AG10803 (cell line): Measurements from ENCODE around the gene PDIA2.

ENCODE experiments used
- DNase-seq: peaks from one replicate; pipeline ENCODE4 v3.0.0; 2010; ENCODE audit warnings: low read depth
- H3K4me3 ChIP-seq: 2 replicates; pipeline ENCODE4 v1.5.1; 2011; ENCODE audit warnings: mild to moderate bottlenecking, low read length, control low read depth
- TF ChIP-seq, protein P1 (sequence below): conservative IDR thresholded peaks from 2 replicates; pipeline ENCODE4 v1.5.1; 2011; ENCODE audit warnings: mild to moderate bottlenecking, low read length, control low read depth, inconsistent platforms

PDIA2 gene

DNA sequence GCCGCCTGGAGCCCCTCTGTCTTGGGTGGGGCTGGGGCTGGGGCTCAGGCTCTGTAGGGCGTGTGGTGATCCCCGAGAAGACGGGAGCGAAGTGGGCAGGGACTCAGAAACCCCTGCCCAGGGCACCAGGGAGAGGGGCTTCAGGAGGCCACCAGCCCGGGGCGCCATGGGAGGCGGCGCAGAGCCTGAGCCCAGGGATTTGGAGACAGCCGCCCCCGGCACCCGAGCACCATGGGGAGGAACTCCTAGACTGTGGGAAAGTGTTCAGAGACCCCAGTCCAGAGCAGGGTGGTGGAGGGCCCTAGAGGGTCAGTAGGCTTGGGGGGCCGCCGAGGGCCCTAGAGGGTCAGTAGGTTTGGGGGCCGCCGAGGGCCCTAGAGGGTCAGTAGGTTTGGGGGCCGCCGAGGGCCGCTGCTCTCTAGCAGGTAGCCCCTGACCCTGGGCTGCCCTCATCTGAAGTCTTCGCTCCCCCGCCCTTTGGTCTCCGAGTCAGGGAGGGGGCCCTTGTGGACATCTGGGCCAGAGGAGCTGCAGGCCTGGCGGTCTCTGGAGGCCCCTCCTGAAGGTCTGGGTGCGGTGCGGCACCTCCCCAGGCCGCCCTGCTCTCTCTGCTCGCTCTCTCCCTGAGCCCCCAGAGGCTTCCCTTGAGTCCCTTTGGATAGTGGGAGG is 1.8 kb upstream of the PDIA2 start:
- no peak overlapping the region for H3K4me3 ChIP-seq
- DNase-seq: no peak
- TF ChIP-seq, protein P1, sequence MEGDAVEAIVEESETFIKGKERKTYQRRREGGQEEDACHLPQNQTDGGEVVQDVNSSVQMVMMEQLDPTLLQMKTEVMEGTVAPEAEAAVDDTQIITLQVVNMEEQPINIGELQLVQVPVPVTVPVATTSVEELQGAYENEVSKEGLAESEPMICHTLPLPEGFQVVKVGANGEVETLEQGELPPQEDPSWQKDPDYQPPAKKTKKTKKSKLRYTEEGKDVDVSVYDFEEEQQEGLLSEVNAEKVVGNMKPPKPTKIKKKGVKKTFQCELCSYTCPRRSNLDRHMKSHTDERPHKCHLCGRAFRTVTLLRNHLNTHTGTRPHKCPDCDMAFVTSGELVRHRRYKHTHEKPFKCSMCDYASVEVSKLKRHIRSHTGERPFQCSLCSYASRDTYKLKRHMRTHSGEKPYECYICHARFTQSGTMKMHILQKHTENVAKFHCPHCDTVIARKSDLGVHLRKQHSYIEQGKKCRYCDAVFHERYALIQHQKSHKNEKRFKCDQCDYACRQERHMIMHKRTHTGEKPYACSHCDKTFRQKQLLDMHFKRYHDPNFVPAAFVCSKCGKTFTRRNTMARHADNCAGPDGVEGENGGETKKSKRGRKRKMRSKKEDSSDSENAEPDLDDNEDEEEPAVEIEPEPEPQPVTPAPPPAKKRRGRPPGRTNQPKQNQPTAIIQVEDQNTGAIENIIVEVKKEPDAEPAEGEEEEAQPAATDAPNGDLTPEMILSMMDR: no peak

DNA sequence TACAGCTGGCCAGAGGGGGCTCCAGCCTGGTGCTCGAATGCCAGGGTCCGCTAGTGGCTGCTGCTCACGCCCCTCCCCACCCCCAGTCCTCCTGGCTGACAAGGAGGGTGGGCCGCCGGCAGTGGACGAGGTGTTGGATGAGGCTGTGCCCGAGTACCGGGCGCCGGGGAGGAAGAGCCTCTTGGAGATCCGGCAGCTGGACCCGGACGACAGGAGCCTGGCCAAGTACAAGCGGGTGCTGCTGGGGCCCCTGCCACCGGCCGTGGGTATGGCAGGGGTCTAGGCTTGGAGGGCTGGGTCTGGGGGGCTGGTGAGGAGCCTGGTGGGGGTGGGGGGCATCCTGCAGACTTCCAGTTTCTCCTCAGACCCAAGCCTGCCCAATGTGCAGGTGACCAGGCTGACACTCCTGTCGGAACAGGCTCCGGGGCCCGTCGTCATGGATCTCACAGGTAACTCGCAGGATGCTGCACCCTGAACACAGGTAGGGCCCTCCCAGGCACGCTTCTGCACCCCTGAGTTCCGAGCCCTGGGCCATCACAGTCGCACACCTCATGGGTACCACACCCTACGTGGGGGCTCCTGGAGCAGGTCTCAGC is 1.2 kb upstream of the PDIA2 start:
- H3K4me3 ChIP-seq: no peak overlapping the region
- DNase-seq: no peak
- TF ChIP-seq, protein P1: no peak

DNA sequence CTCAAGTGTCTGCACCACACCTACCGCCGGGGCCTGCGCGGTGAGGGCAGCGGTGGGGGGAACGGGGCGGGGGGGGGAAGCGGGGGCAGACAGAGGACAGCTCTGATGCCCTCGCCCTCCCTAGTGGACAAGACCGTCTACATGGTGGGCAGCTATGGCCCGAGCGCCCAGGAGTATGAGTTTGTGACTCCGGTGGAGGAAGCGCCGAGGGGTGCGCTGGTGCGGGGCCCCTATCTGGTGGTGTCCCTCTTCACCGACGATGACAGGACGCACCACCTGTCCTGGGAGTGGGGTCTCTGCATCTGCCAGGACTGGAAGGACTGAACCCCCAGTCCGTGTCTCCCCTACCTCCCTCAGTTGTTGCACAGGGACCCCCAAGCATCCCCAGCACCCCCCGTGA is 473 bp upstream of the PDIA2 start:
- DNase-seq: no peak
- no peak overlapping the region for H3K4me3 ChIP-seq
- TF ChIP-seq, protein P1: no peak

DNA sequence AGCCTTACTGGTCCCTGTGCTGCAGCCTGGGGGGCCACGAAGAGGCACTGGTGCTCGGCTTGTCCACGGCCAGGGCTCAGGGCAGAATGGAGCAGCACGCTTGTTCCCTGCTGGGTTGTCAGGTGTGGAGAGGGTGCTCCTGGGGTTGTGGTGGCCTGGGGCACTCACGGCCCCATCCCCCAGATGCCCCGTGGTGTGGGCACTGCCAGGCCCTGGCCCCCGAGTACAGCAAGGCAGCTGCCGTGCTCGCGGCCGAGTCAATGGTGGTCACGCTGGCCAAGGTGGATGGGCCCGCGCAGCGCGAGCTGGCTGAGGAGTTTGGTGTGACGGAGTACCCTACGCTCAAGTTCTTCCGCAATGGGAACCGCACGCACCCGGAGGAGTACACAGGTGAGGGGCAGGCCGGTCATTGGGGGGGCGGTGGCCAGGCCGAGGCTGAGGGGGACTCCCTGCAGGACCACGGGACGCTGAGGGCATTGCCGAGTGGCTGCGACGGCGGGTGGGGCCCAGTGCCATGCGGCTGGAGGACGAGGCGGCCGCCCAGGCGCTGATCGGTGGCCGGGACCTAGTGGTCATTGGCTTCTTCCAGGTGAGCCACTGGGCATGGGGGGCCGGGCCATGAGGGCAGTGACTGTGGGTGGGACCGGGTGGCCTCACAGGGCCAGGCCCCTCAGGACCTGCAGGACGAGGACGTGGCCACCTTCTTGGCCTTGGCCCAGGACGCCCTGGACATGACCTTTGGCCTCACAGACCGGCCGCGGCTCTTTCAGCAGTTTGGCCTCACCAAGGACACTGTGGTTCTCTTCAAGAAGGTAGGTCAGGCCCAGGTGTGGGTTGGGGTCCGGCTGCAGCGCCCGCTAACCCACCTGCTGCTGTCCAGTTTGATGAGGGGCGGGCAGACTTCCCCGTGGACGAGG is 1.5 kb downstream of the PDIA2 start:
- TF ChIP-seq, protein P1: no peak
- H3K4me3 ChIP-seq: no peak overlapping the region
- no peak for DNase-seq

DNA sequence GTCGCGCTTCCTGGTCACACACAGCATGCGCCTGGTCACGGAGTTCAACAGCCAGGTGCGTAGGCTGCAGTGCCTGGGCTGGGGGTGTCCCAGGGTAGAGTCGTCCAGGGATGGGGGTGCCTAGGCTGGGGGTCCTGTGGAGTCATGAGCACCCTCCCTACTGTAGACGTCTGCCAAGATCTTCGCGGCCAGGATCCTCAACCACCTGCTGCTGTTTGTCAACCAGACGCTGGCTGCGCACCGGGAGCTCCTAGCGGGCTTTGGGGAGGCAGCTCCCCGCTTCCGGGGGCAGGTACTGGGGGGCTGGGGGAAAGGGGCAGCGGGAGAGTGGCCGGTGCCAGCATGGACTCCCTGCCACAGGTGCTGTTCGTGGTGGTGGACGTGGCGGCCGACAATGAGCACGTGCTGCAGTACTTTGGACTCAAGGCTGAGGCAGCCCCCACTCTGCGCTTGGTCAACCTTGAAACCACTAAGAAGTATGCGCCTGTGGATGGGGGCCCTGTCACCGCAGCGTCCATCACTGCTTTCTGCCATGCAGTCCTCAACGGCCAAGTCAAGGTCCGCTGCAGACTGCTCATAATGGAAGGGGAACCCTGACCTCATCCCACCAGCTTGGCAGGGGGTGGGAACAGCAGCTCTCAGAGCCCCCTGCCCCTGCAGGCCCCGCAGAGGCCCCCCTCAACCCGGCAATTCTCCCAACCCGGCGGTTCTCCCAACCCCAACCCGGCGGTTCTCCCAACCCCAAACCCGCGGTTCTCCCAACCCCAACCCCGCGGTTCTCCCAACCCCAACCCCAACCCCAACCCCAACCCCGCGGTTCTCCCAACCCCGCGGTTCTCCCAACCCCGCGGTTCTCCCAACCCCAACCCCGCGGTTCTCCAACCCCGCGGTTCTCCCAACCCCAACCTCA is 2.4 kb downstream of the PDIA2 start:
- TF ChIP-seq, protein P1: no peak
- DNase-seq: no peak
- no peak overlapping the region for H3K4me3 ChIP-seq

DNA sequence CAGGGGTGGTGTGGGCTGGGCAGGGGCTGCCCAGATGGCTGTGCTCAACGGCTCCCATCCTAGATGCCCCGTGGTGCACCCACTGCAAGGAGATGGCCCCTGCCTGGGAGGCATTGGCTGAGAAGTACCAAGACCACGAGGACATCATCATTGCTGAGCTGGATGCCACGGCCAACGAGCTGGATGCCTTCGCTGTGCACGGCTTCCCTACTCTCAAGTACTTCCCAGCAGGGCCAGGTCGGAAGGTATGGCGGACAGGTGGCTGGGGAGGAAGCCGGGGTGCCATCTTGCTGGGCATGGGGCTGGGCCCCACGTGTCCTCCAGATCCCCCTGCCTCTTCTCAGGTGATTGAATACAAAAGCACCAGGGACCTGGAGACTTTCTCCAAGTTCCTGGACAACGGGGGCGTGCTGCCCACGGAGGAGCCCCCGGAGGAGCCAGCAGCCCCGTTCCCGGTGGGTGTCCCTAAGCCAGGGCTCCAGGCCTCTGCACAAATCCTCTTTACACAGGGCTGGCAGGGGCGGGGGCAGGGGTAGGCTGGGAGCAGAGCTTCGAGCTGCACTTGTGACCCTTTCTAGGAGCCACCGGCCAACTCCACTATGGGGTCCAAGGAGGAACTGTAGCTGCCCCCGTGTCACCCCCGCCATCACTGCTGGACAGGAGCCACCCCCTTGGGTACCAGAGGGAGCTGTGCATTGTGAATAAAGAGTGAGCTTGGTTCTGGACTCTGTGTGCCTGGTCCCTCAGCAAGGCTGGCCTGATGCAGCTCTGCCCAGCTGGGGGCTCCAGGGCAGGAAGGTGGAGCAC is 3.7 kb downstream of the PDIA2 start:
- DNase-seq: no peak
- TF ChIP-seq, protein P1: no peak
- H3K4me3 ChIP-seq: no peak overlapping the region
